IMR-90 (cell line): Measurements from ENCODE around the gene TRMT6.

ENCODE experiments used
- CEBPB ChIP-seq: IDR thresholded peaks from 2 replicates; pipeline ENCODE4 v1.6.1; 2012; ENCODE audit warnings: low read depth, low read length, improper control_type of control experiment
- CTCF ChIP-seq: conservative IDR thresholded peaks from 2 replicates; pipeline ENCODE4 v1.5.1; 2012; ENCODE audit warnings: mild to moderate bottlenecking, low read depth, low read length, improper control_type of control experiment
- FOS ChIP-seq: fragments of 150-350 bp; IDR thresholded peaks from 2 replicates; pipeline ENCODE4 v1.6.1; 2016; ENCODE audit warnings: low read depth, low read length
- MAFK ChIP-seq: IDR thresholded peaks from 2 replicates; pipeline ENCODE4 v1.6.1; 2012; ENCODE audit warnings: low read depth, low read length, improper control_type of control experiment
- MAZ ChIP-seq: IDR thresholded peaks from 2 replicates; pipeline ENCODE4 v1.6.1; 2012; ENCODE audit warnings: low read depth, mild to moderate bottlenecking, low read length, improper control_type of control experiment, moderate library complexity, borderline replicate concordance
- MXI1 ChIP-seq: IDR thresholded peaks from 2 replicates; pipeline ENCODE4 v1.6.1; 2012; ENCODE audit warnings: low read depth, mild to moderate bottlenecking, low read length, moderate library complexity, borderline replicate concordance
- POLR2A ChIP-seq: IDR thresholded peaks from 2 replicates; pipeline ENCODE4 v1.6.1; 2012; ENCODE audit warnings: mild to moderate bottlenecking, low read depth, low read length
- RAD21 ChIP-seq: IDR thresholded peaks from 2 replicates; pipeline ENCODE4 v1.6.1; 2012; ENCODE audit warnings: low read length, improper control_type of control experiment
- RCOR1 ChIP-seq: IDR thresholded peaks from 2 replicates; pipeline ENCODE4 v1.6.1; 2012; ENCODE audit warnings: mild to moderate bottlenecking, low read length, improper control_type of control experiment; ENCODE audit not compliant: insufficient replicate concordance
- RFX5 ChIP-seq: IDR thresholded peaks from 2 replicates; pipeline ENCODE4 v1.8.0; 2012; ENCODE audit warnings: low read depth, mild to moderate bottlenecking, low read length, moderate library complexity
- SMC3 ChIP-seq: fragments of 150-350 bp; IDR thresholded peaks from 2 replicates; pipeline ENCODE4 v1.6.1; 2016; ENCODE audit warnings: low read depth, mild to moderate bottlenecking, antibody characterized with exemption, low read length, moderate library complexity
- USF2 ChIP-seq: fragments of 150-350 bp; IDR thresholded peaks from 2 replicates; pipeline ENCODE4 v1.6.1; 2017; ENCODE audit warnings: mild to moderate bottlenecking, antibody characterized with exemption, low read length, low read depth
- TF ChIP-seq, protein P1 (sequence below): fragments of 150-350 bp; IDR thresholded peaks from 2 replicates; pipeline ENCODE4 v1.6.1; 2016; ENCODE audit warnings: low read depth, mild to moderate bottlenecking, low read length, moderate library complexity, borderline replicate concordance

- TF ChIP-seq SMC3 = no peak
- no peak for TF ChIP-seq FOS
- TF ChIP-seq POLR2A = no peak
- TF ChIP-seq CTCF = no peak
- no peak for TF ChIP-seq RFX5
- no peak for TF ChIP-seq RAD21
- TF ChIP-seq USF2 = no peak
- TF ChIP-seq MAFK = no peak
- TF ChIP-seq CEBPB = no peak
- TF ChIP-seq RCOR1 = no peak
- no peak for TF ChIP-seq MXI1
- no peak for TF ChIP-seq MAZ
- TF ChIP-seq, protein P1, sequence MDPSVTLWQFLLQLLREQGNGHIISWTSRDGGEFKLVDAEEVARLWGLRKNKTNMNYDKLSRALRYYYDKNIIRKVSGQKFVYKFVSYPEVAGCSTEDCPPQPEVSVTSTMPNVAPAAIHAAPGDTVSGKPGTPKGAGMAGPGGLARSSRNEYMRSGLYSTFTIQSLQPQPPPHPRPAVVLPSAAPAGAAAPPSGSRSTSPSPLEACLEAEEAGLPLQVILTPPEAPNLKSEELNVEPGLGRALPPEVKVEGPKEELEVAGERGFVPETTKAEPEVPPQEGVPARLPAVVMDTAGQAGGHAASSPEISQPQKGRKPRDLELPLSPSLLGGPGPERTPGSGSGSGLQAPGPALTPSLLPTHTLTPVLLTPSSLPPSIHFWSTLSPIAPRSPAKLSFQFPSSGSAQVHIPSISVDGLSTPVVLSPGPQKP = no peak
These were observed 26.8 kb downstream of the TRMT6 start for GRCh38 chr20:5923493-5923892.
